IPS-NIHi11 (cell line): ENCODE results near the gene INHBB.
A peak's percentile ranks its signal among the peaks of the same experiment; 100 is the strongest.

Source experiments
- DNase-seq: peaks from one replicate; pipeline ENCODE4 v3.0.0; 2012; ENCODE audit warnings: mixed read lengths, low spot score

Gene INHBB

GRCh38 chr2:120357768-120358167 lies 11.8 kb downstream of the INHBB start:
- no peak for DNase-seq

- no peak for DNase-seq
Observed at GRCh38 chr2:120358734-120359465, 13.0 kb downstream of the INHBB start.

- DNase-seq, result no peak
Observed at GRCh38 chr2:120360307-120360855, 14.4 kb downstream of the INHBB start.

GRCh38 chr2:120362926-120363325 lies 17.0 kb downstream of the INHBB start:
- DNase-seq, result no peak

- DNase-seq, result no peak
Observed at GRCh38 chr2:120365236-120365793, 19.4 kb downstream of the INHBB start.

GRCh38 chr2:120366698-120367097 lies 20.8 kb downstream of the INHBB start:
- DNase-seq, result no peak

- DNase-seq, result no peak
Observed at GRCh38 chr2:120367221-120367620, 21.3 kb downstream of the INHBB start.

- no peak for DNase-seq
Observed at GRCh38 chr2:120367649-120368048, 21.7 kb downstream of the INHBB start.

GRCh38 chr2:120368086-120368485 lies 22.1 kb downstream of the INHBB start:
- no peak for DNase-seq

GRCh38 chr2:120369250-120369649 lies 23.3 kb downstream of the INHBB start:
- no peak for DNase-seq

- DNase-seq, result no peak
Observed at GRCh38 chr2:120371969-120372625, 26.2 kb downstream of the INHBB start.

GRCh38 chr2:120372816-120373215 lies 26.9 kb downstream of the INHBB start:
- DNase-seq, result no peak

- peak; percentile 86 for DNase-seq
Observed at GRCh38 chr2:120373424-120373823, 27.5 kb downstream of the INHBB start.

GRCh38 chr2:120374821-120375220 lies 28.9 kb downstream of the INHBB start:
- DNase-seq, result no peak

GRCh38 chr2:120375251-120376020 lies 29.5 kb downstream of the INHBB start:
- no peak for DNase-seq

- no peak for DNase-seq
Observed at GRCh38 chr2:120376101-120376500, 30.2 kb downstream of the INHBB start.

GRCh38 chr2:120376679-120377640 lies 31.0 kb downstream of the INHBB start:
- no peak for DNase-seq

GRCh38 chr2:120378605-120379004 lies 32.7 kb downstream of the INHBB start:
- no peak for DNase-seq

- no peak for DNase-seq
Observed at GRCh38 chr2:120379916-120380893, 34.3 kb downstream of the INHBB start.

GRCh38 chr2:120381192-120381591 lies 35.3 kb downstream of the INHBB start:
- no peak for DNase-seq
